K562 (cell line): ENCODE data around the gene EPHB2. TPM values are rescaled to one million over a fixed set of nuclear protein-coding genes. Genes with fewer than 3 reads are reported as not detected.
"Not testable (repeated sequence)": the region's sequence is repeated elsewhere in the genome, so short reads cannot be mapped to it uniquely, and the experiment has no call there.

Source experiments
- ATAC-seq: fragments of 200-7000 bp; cut with Tn5 transposase; 3 replicates; pipeline ENCODE4 v1.9.1; 2020; ENCODE audit warnings: moderate library complexity
- BruUV-seq: library from RNA; stranded (reverse); fragments of 400-500 nt; replicated peaks from 2 replicates; lab custom pipeline; 2021; lab: Mats Ljungman, UMichigan
- CTCF ChIA-PET: fragments of 300-600 bp; formaldehyde crosslinking; extraction: SDS; loops from one replicate; lab custom pipeline; 2021; ENCODE audit warnings: low intra/inter-chr PET ratio; lab: Yijun Ruan, JAX
- POLR2A ChIA-PET: fragments of 300-600, 350-650 bp; sonication (Branson Sonifier 250); formaldehyde crosslinking; extraction: SDS; loops from one replicate; lab custom pipeline; 2021; ENCODE audit warnings: antibody characterized with exemption, inconsistent platforms; lab: Yijun Ruan, JAX
- DNase-seq, 4 experiments: peaks; one replicate each; pipeline versions ENCODE4 v3.0.0 to v3.0.0-alpha.2; 2011 to 2018; ENCODE audit warnings: low spot score in 3 of 4, mixed read lengths in 3 of 4; ENCODE audit errors: extremely low read depth in 1 of 4
- FAIRE-seq: peaks from 2 replicates; lab custom pipeline; 2011; peaks lifted over from hg19 to GRCh38; lab: Jason Lieb, UNC
- H2AFZ ChIP-seq: 2 replicates; pipeline ENCODE4 v1.6.0; 2011; ENCODE audit warnings: low read depth, low read length, control low read depth, inconsistent platforms
- H3K27ac ChIP-seq: fragments of 200-600 bp; 3 replicates; pipeline ENCODE4 v1.8.0; 2011; ENCODE audit warnings: low read depth, mild to moderate bottlenecking, control low read depth, inconsistent platforms, low read length, moderate library complexity, mixed read lengths; ENCODE audit errors: extremely low read depth
- H3K27me3 ChIP-seq, 2 experiments: fragments of 300-600 bp in 1 of 2; 2 replicates in 1 of 2; 3 replicates in 1 of 2; pipeline versions ENCODE4 v1.6.0 to v1.8.0; 2011; ENCODE audit warnings: inconsistent platforms in 2 of 2, low read length in 2 of 2, mild to moderate bottlenecking in 1 of 2, mixed read lengths in 1 of 2, moderate library complexity in 1 of 2; ENCODE audit not compliant: control insufficient read depth in 2 of 2, insufficient read depth in 2 of 2
- H3K36me3 ChIP-seq: fragments of 300-600 bp; 3 replicates; pipeline ENCODE4 v1.8.0; 2011; ENCODE audit warnings: mild to moderate bottlenecking, low read length, inconsistent platforms; ENCODE audit not compliant: control insufficient read depth, insufficient read depth
- H3K4me1 ChIP-seq, 2 experiments: fragments of 200-600 bp in 1 of 2; replicated peaks in 1 of 2; 2 replicates in 1 of 2; 3 replicates in 1 of 2; pipeline versions ENCODE4 v1.5.1 to v1.8.0; 2011; ENCODE audit warnings: inconsistent platforms in 2 of 2, low read length in 2 of 2, mild to moderate bottlenecking in 1 of 2, mixed read lengths in 1 of 2, moderate library complexity in 1 of 2; ENCODE audit not compliant: control insufficient read depth in 2 of 2, insufficient read depth in 2 of 2
- H3K4me2 ChIP-seq: 2 replicates; pipeline ENCODE4 v1.6.1; 2011; ENCODE audit warnings: low read length, control low read depth, inconsistent platforms, mixed read lengths; ENCODE audit not compliant: insufficient read depth
- H3K4me3 ChIP-seq: fragments of 200-600 bp; sonication (generic), shearing (Covaris generic); 2 replicates; pipeline ENCODE4 v1.5.1; 2016; ENCODE audit warnings: control low read depth, inconsistent platforms
- H3K79me2 ChIP-seq: fragments of 200-600 bp; 3 replicates; pipeline ENCODE4 v1.8.0; 2011; ENCODE audit warnings: low read length, inconsistent platforms; ENCODE audit not compliant: control insufficient read depth, insufficient read depth
- H3K9ac ChIP-seq, 2 experiments: 2 replicates each; pipeline versions ENCODE4 v1.6.0 to v1.6.1; 2011; ENCODE audit warnings: low read depth in 2 of 2, low read length in 2 of 2, control low read depth in 1 of 2, inconsistent platforms in 1 of 2, mild to moderate bottlenecking in 1 of 2, mixed read lengths in 1 of 2; ENCODE audit not compliant: insufficient read depth in 1 of 2
- H3K9me1 ChIP-seq: one replicate; pipeline ENCODE4 v1.6.0; 2011; ENCODE audit warnings: inconsistent platforms, mild to moderate bottlenecking, low read length, moderate library complexity; ENCODE audit not compliant: control insufficient read depth, insufficient read depth
- H3K9me3 ChIP-seq: replicated peaks from 2 replicates; pipeline ENCODE4 v1.5.1; 2011; ENCODE audit warnings: low read depth, low read length, inconsistent platforms; ENCODE audit not compliant: control insufficient read depth, insufficient read depth
- H4K20me1 ChIP-seq: replicated peaks from 2 replicates; pipeline ENCODE4 v1.6.1; 2011; ENCODE audit warnings: low read length, inconsistent platforms, mixed read lengths; ENCODE audit not compliant: control insufficient read depth, insufficient read depth
- CEBPG ChIP-seq, 3 experiments: fragments of 200-800 bp in 1 of 3; sonication (Bioruptor generic) in 1 of 3; sonication (generic) in 1 of 3; formaldehyde crosslinking in 1 of 3; IDR thresholded peaks in 2 of 3; conservative IDR thresholded peaks in 1 of 3; 2 replicates each; pipeline versions ENCODE4 v1.6.1 to v1.8.0; 2016 to 2022; ENCODE audit warnings: missing compliant biosample characterization in 2 of 3, missing genetic modification characterization in 2 of 3, mild to moderate bottlenecking in 1 of 3, missing genetic modification reagents in 1 of 3
- NFIC ChIP-seq: fragments of 450-650 bp; IDR thresholded peaks from 2 replicates; pipeline ENCODE4 v1.6.1; 2017; ENCODE audit warnings: mild to moderate bottlenecking, inconsistent platforms
- NFIX ChIP-seq: fragments of 250-450 bp; sonication (Bioruptor Pico); IDR thresholded peaks from 2 replicates; pipeline ENCODE4 v1.4.0; 2020; ENCODE audit warnings: low read depth, mild to moderate bottlenecking, moderate library complexity
- ZNF384 ChIP-seq: IDR thresholded peaks from 2 replicates; pipeline ENCODE4 v1.6.1; 2012; ENCODE audit warnings: low read depth, low read length, improper control_type of control experiment
- WGBS: fragments of 100-300 bp; shearing (Covaris generic); methylation state at CpG from one replicate; pipeline ENCODE4 v1.1.6; 2016; ENCODE audit warnings: low coverage, mixed read lengths; ENCODE audit not compliant: insufficient coverage; ENCODE audit errors: missing lambda C conversion rate; 5-methylcytosine and 5-hydroxymethylcytosine counted together
- in situ Hi-C: fragments of 300-500 bp; cut with MboI; formaldehyde crosslinking; loops from 4 replicates; pipeline ENCODE4 v1.15.0; 2018; ENCODE audit warnings: inconsistent platforms, mixed read lengths
- intact Hi-C: fragments of 100-400 bp; cut with micrococcal nuclease; formaldehyde crosslinking; loops from 2 replicates; pipeline ENCODE4 v1.14.2; 2022
- polyA plus RNA-seq, 8 experiments: library from polyadenylated mRNA; depleted of rRNA in 4 of 8; stranded (reverse) in 5 of 8; unstranded in 3 of 8; fragments of >200 nt; fragmentation: Nextera tagmentation in 2 of 8; fragmentation: Illumina TruSeq in 1 of 8; extraction: Ambion mirVana in 2 of 8; extraction: Trizol in 1 of 8; gene quantifications; 2 replicates each; pipeline versions ENCODE4 v1.2.1 to v1.2.3, GENCODE V29; 2011 to 2014; ENCODE audit warnings: inconsistent platforms in 1 of 8, missing spikeins in 1 of 8
- total RNA-seq, 7 experiments: library from RNA; depleted of rRNA in 6 of 7; stranded (reverse); fragments of >200 nt in 6 of 7; fragmentation: Illumina TruSeq in 2 of 7; extraction: Trizol in 2 of 7; gene quantifications; 2 replicates each; pipeline versions ENCODE4 v1.2.1 to v1.2.3, GENCODE V29; 2011 to 2021; ENCODE audit warnings: low replicate concordance in 1 of 7
- TF ChIP-seq, protein P1 (sequence below), 2 experiments: fragments of 450-650 bp in 1 of 2; sonication (generic) in 1 of 2; formaldehyde crosslinking in 1 of 2; IDR thresholded peaks; 2 replicates each; pipeline versions ENCODE4 v1.7.1 to v1.9.0; 2016 to 2022; ENCODE audit warnings: inconsistent platforms in 1 of 2, mild to moderate bottlenecking in 1 of 2, missing genetic modification reagents in 1 of 2

Gene EPHB2
- total and polyA plus RNA-seq, 9 of the 15 experiments (the other 6 are each of a cell fraction or from before 2014, with no cell fraction given), result not detected

- ATAC-seq; H3K27ac ChIP-seq; H3K4me2 ChIP-seq; H3K79me2 ChIP-seq; intact Hi-C loops; H2AFZ ChIP-seq; DNase-seq; in situ Hi-C loops; H3K9ac ChIP-seq; FAIRE-seq; H3K36me3 ChIP-seq; CTCF ChIA-PET; H3K4me1 ChIP-seq; H3K9me1 ChIP-seq; H4K20me1 ChIP-seq; BruUV-seq; H3K9me3 ChIP-seq; H3K4me3 ChIP-seq; TF ChIP-seq CEBPG (CRISPR knock-in tag; IDR thresholded peaks at IDR 0.05): not testable (repeated sequence)
- 0% methylated on average over 2 of the region's 2 CpGs for WGBS
- POLR2A ChIA-PET, result interaction anchor here (0.6 to 0.9 kb wide), 2 partner anchors 13 to 38 kb away, joined by 3 to 5 read pairs; no protein-coding TSS in a partner anchor
- H3K27me3 ChIP-seq, result peaks cover 27 to 49% of the 10 kb centered on the region in 2 experiments
- TF ChIP-seq NFIC (peak; percentile 91), NFIX (CRISPR knock-in tag) (peak; percentile 47; the same call in 1 of the 2 replicates), ZNF384 (peak; percentile 73), CEBPG (tag; conservative IDR thresholded peaks at IDR 0.05 in 1 of 2, IDR thresholded peaks at IDR 0.05 in 1 of 2) (0 out of 4 replicates have a peak, but pooled peaks of 1 of the 2 experiments have one; percentile 21)
- TF ChIP-seq, protein P1, sequence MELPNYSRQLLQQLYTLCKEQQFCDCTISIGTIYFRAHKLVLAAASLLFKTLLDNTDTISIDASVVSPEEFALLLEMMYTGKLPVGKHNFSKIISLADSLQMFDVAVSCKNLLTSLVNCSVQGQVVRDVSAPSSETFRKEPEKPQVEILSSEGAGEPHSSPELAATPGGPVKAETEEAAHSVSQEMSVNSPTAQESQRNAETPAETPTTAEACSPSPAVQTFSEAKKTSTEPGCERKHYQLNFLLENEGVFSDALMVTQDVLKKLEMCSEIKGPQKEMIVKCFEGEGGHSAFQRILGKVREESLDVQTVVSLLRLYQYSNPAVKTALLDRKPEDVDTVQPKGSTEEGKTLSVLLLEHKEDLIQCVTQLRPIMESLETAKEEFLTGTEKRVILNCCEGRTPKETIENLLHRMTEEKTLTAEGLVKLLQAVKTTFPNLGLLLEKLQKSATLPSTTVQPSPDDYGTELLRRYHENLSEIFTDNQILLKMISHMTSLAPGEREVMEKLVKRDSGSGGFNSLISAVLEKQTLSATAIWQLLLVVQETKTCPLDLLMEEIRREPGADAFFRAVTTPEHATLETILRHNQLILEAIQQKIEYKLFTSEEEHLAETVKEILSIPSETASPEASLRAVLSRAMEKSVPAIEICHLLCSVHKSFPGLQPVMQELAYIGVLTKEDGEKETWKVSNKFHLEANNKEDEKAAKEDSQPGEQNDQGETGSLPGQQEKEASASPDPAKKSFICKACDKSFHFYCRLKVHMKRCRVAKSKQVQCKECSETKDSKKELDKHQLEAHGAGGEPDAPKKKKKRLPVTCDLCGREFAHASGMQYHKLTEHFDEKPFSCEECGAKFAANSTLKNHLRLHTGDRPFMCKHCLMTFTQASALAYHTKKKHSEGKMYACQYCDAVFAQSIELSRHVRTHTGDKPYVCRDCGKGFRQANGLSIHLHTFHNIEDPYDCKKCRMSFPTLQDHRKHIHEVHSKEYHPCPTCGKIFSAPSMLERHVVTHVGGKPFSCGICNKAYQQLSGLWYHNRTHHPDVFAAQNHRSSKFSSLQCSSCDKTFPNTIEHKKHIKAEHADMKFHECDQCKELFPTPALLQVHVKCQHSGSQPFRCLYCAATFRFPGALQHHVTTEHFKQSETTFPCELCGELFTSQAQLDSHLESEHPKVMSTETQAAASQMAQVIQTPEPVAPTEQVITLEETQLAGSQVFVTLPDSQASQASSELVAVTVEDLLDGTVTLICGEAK (IDR thresholded peaks at IDR 0.05), result peak; percentile 91
- TF ChIP-seq, protein P1 (CRISPR knock-in tag; IDR thresholded peaks at IDR 0.05), result peak; percentile 86
Observed at GRCh38 chr1:22834420-22834819, 123.8 kb downstream of the EPHB2 start.
